Heart left ventricle (tissue), 13 donors: ENCODE measurements around the gene AGPAT4.

Experiments
- CTCF ChIP-seq, 12 donors: fragments of 200-600 bp; sonication (generic) in 4 of 12; IDR thresholded peaks; one replicate each; pipeline versions ENCODE4 v1.5.0 to v1.8.0; 2018 to 2022; ENCODE audit warnings: antibody characterized with exemption in 12 of 12, mild to moderate bottlenecking in 5 of 12
- POLR2A ChIP-seq, 2 donors: fragments of 450-650 bp; IDR thresholded peaks; one replicate each; pipeline ENCODE4 v1.6.1; 2017; ENCODE audit warnings: antibody characterized with exemption in 2 of 2, mild to moderate bottlenecking in 2 of 2, moderate library complexity in 2 of 2
- donor health status: ischemic (EF 13 %, LVEDD 7.1; RV severe dilation, severe dysfunction).
- donor health status: DM: no; HTN: yes; CAD: no.
- donor health status: DM: no; HTN: no; CAD: no.
- donor health status: ischemic (EF 25% LVEDD 6.9; RV normal size, moderate dysfunction).
- donor health status: ischemic (EF 25% LVEDD 5.7; RV mildly dilated, moderate dysfunction).
- donor health status: ischemic (EF 35%, LVEDD 5.7; RV mildly dilated, moderate dysfunction).
- donor health status: nonischemic (EF 11% LVEDD 7.7; RV severe dilation, severe dysfunction).
- donor health status: DM: yes; HTN: yes; CAD: no.
- donor health status: PGD.
- donor health status: ischemic (EF 29% LVEDD 5.4; RV normal size, mild dysfunction).
- donor health status: nonischemic (EF 23%, LVEDD 6.1; RV moderate dilation, normal function).

GRCh38 chr6:161198176-161198575 is 75.7 kb downstream of the AGPAT4 start:
- TF ChIP-seq POLR2A (IDR thresholded peaks at IDR 0.05) (no peak), CTCF (IDR thresholded peaks at IDR 0.05) (no peak)
